GM23248 (cell line): ENCODE data around the gene JMJD7. TPM values are rescaled to one million over a fixed set of nuclear protein-coding genes. Genes with fewer than 3 reads are reported as not detected.
A peak's percentile ranks its signal among the peaks of the same experiment; 100 is the strongest.
"Not testable (repeated sequence)": the region's sequence is repeated elsewhere in the genome, so short reads cannot be mapped to it uniquely, and the experiment has no call there.

ENCODE experiments used
- DNase-seq: peaks from one replicate; pipeline ENCODE4 v3.0.0-alpha.2; 2015
- H2AFZ ChIP-seq: fragments of 200-600 bp; sonication (generic); 2 replicates; pipeline ENCODE4 v1.6.1; 2016; ENCODE audit warnings: antibody characterized with exemption
- H3F3A ChIP-seq: fragments of 200-600 bp; sonication (generic); 2 replicates; pipeline ENCODE4 v1.6.1; 2016; ENCODE audit warnings: mild to moderate bottlenecking, antibody characterized with exemption, mixed run types; ENCODE audit not compliant: insufficient read depth
- H3K27ac ChIP-seq: fragments of 200-600 bp; sonication (generic); 2 replicates; pipeline ENCODE4 v1.5.1; 2016; ENCODE audit warnings: mild to moderate bottlenecking
- H3K27me3 ChIP-seq: fragments of 200-600 bp; sonication (generic); replicated peaks from 2 replicates; pipeline ENCODE4 v1.6.1; 2016; ENCODE audit warnings: mild to moderate bottlenecking; ENCODE audit not compliant: insufficient read depth
- H3K36me3 ChIP-seq: fragments of 200-600 bp; sonication (generic); 2 replicates; pipeline ENCODE4 v1.6.1; 2016; ENCODE audit warnings: low read depth, mild to moderate bottlenecking
- H3K4me1 ChIP-seq: fragments of 200-600 bp; sonication (generic); 2 replicates; pipeline ENCODE4 v1.6.1; 2016; ENCODE audit warnings: mild to moderate bottlenecking; ENCODE audit not compliant: insufficient read depth
- H3K4me2 ChIP-seq: fragments of 200-600 bp; sonication (generic); one replicate; pipeline ENCODE4 v1.6.1; 2016; ENCODE audit warnings: mild to moderate bottlenecking; ENCODE audit not compliant: unreplicated experiment
- H3K4me3 ChIP-seq: fragments of 200-600 bp; sonication (generic); 2 replicates; pipeline ENCODE4 v1.5.1; 2016; ENCODE audit warnings: mild to moderate bottlenecking
- H3K79me2 ChIP-seq: fragments of 200-600 bp; sonication (generic); 2 replicates; pipeline ENCODE4 v1.6.1; 2016; ENCODE audit warnings: mild to moderate bottlenecking; ENCODE audit not compliant: insufficient read depth
- H3K9ac ChIP-seq: fragments of 200-600 bp; sonication (generic); 2 replicates; pipeline ENCODE4 v1.6.1; 2016; ENCODE audit warnings: mild to moderate bottlenecking
- H3K9me2 ChIP-seq: fragments of 200-600 bp; sonication (generic); 2 replicates; pipeline ENCODE4 v1.6.1; 2016; ENCODE audit warnings: mixed run types, mild to moderate bottlenecking, moderate library complexity; ENCODE audit not compliant: insufficient read depth
- H3K9me3 ChIP-seq: fragments of 200-600 bp; sonication (generic); one replicate; pipeline ENCODE4 v1.6.1; 2017; ENCODE audit warnings: low read depth
- H4K20me1 ChIP-seq: fragments of 200-600 bp; sonication (generic); 2 replicates; pipeline ENCODE4 v1.6.0; 2016; ENCODE audit not compliant: insufficient read depth
- EZH2 ChIP-seq: fragments of 200-600 bp; sonication (generic); IDR thresholded peaks from 2 replicates; pipeline ENCODE4 v1.6.1; 2018; ENCODE audit warnings: antibody characterized with exemption, mild to moderate bottlenecking; ENCODE audit not compliant: insufficient read depth, poor library complexity, severe bottlenecking
- EZH2phosphoT487 ChIP-seq: fragments of 200-600 bp; sonication (generic); IDR thresholded peaks from 2 replicates; pipeline ENCODE4 v1.6.1; 2018; ENCODE audit warnings: antibody characterized with exemption, moderate library complexity, mild to moderate bottlenecking, low read depth; ENCODE audit not compliant: insufficient read depth
- WGBS, 2 experiments: methylation state at CpG; one replicate each; pipeline ENCODE4 v1.1.6; 2015 to 2017; ENCODE audit warnings: low lambda C conversion rate in 2 of 2, low coverage in 1 of 2; ENCODE audit errors: missing lambda C conversion rate in 2 of 2; 5-methylcytosine and 5-hydroxymethylcytosine counted together
- in situ Hi-C: fragments of 300-500 bp; cut with MboI; formaldehyde crosslinking; loops from 2 replicates; pipeline ENCODE4 v1.15.0; 2020
- polyA plus RNA-seq: library from polyadenylated mRNA; unstranded; fragments of >200 nt; fragmentation: Nextera tagmentation; extraction: Ambion mirVana; gene quantifications from 2 replicates; pipeline ENCODE4 v1.2.1, GENCODE V29; 2016
- total RNA-seq: library from RNA; depleted of rRNA; stranded (reverse); fragments of >200 nt; shearing (Covaris generic); gene quantifications from 2 replicates; pipeline ENCODE4 v1.2.3, GENCODE V29; 2014

JMJD7 gene
- total and polyA plus RNA-seq, 2 experiments from 2014 or later = 3.5 to 11.7 TPM

DNA sequence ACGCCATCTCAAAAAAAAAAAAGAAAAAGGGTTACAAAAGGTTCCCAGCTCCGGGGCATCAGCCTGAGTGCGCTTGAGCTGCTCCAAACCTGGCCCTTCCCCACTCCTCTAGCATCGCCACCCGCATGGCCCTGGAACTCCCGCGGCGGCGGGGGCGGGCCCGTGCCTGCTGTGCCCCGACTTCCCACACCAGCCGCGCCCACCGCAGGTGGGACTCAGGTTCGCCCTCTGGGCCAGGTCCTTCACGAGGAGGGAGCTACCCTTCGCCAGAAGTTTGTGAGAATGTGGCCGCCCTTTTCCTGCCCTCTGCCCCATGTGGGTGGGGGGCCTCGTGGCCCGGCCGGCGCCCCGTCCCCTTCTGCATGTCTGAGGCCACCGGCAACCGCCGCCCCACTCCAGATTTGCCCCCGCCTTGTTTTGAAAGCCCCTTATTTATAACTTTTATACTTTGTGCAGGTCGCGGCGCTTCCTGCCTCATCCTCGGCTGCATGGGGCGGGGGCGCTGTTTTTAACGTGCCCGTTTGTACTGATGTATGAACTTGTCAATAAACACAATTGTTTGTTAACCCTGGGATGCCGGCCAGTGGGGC is 507 bp upstream of the JMJD7 start:
- WGBS, 2 experiments = 6 to 7% methylated on average over 36 to 37 of the region's 37 CpGs
- H3K4me3 ChIP-seq = peak overlapping the region; percentile 77
- TF ChIP-seq EZH2 (no peak), EZH2phosphoT487 (no peak)
- peak overlapping the region; percentile 71 for H3K9ac ChIP-seq
- no peaks in the 10 kb centered on the region for H3K27me3 ChIP-seq
- H4K20me1 ChIP-seq = no peaks in the 10 kb centered on the region
- no peak overlapping the region for H3K27ac ChIP-seq
- H3K9me3 ChIP-seq = no peaks in the 10 kb centered on the region
- H3F3A ChIP-seq = no peaks in the 10 kb centered on the region
- H2AFZ ChIP-seq = peak overlapping the region; percentile 75
- no peaks in the 10 kb centered on the region for H3K9me2 ChIP-seq
- H3K4me2 ChIP-seq = peak overlapping the region; percentile 88
- H3K79me2 ChIP-seq = no peaks in the 10 kb centered on the region
- in situ Hi-C loops = no loop called here
- DNase-seq = no peak
- no peaks in the 10 kb centered on the region for H3K36me3 ChIP-seq
- H3K4me1 ChIP-seq = no peaks in the 10 kb centered on the region; the same call in 1 of the 2 replicates

DNA sequence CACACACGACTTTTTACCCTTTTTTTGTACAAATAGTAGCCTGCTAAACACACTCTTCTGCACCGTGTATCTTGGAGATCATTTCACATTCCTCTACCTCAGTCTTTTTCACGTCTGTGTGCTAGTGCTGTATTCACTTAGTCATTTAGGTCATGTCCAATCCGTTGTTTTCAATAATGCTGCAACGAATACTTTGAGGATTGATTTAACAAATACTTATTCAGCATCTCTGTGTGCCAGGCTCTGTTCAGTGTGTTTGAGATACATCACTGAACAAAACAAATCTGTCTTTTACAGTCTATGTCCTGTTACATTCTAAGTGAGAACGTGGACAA is 882 bp downstream of the JMJD7 start:
- Histone ChIP-seq H3K27ac (0 out of 2 replicates have a peak overlapping the region, but pooled peaks have one; percentile 30), H3K4me1 (no peaks in the 10 kb centered on the region; the same call in 1 of the 2 replicates), H3K36me3 (no peaks in the 10 kb centered on the region), H3K9ac (peak overlapping the region; percentile 79), H3K9me3 (no peaks in the 10 kb centered on the region), H3K4me3 (peak overlapping the region; percentile 77), H3K27me3 (no peaks in the 10 kb centered on the region), H3K4me2 (peak overlapping the region; percentile 89), H4K20me1 (no peaks in the 10 kb centered on the region), H3K9me2 (no peaks in the 10 kb centered on the region), H3F3A (no peaks in the 10 kb centered on the region), H3K79me2 (no peaks in the 10 kb centered on the region), H2AFZ (peak overlapping the region; percentile 73)
- in situ Hi-C loops = no loop called here
- 10 to 14% methylated on average over 6 of the region's 6 CpGs for WGBS, 2 experiments
- no peak for TF ChIP-seq EZH2
- TF ChIP-seq EZH2phosphoT487 = no peak
- DNase-seq = no peak

DNA sequence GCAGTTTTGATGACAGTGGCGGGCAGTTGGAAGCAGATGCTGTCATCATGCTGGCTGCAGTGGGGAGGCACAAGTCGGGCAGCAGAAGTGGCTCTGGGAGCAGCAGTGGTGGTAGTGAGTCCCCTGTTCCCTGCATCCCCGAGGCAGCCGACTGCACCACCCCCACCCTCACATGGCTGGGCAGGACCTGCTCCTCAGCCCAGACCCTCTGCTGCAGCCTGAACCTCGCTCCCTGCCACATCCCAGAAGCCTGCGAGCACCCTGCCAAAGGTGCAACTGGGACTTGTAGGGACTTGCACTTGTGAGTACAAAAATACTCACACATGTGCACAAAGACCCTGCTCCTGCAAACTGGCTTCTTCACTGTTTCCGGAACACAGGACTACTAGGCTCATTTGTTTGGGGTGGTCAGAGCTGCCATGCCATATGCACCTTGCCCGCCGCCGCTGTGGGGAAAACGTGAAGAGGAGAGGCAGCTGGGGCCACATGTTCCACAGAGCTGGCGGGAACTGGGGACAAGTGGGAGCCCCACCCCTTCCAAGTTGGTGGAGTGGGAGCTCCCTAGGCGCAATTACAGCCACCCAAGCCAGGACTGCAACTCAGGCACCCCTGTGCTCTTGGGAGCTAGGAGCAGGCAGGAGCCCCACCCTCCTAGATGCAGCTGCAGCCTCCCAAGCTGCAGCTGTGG is 2.2 kb downstream of the JMJD7 start:
- in situ Hi-C loops = no loop called here
- no peak for DNase-seq
- H3K4me1 ChIP-seq = no peaks in the 10 kb centered on the region; the same call in 1 of the 2 replicates
- H2AFZ ChIP-seq = no peak overlapping the region
- H3K36me3 ChIP-seq = no peaks in the 10 kb centered on the region
- H4K20me1 ChIP-seq = no peaks in the 10 kb centered on the region
- TF ChIP-seq EZH2phosphoT487 = no peak
- no peak for TF ChIP-seq EZH2
- no peak overlapping the region for H3K9ac ChIP-seq
- H3K79me2 ChIP-seq = no peaks in the 10 kb centered on the region
- WGBS, 2 experiments = 93% methylated on average over 13 of the region's 13 CpGs
- H3K4me3 ChIP-seq = no peak overlapping the region
- H3K9me3 ChIP-seq = no peaks in the 10 kb centered on the region
- H3K9me2 ChIP-seq = no peaks in the 10 kb centered on the region
- H3K4me2 ChIP-seq = no peak overlapping the region
- no peaks in the 10 kb centered on the region for H3K27me3 ChIP-seq
- H3F3A ChIP-seq = no peaks in the 10 kb centered on the region
- H3K27ac ChIP-seq = no peak overlapping the region

DNA sequence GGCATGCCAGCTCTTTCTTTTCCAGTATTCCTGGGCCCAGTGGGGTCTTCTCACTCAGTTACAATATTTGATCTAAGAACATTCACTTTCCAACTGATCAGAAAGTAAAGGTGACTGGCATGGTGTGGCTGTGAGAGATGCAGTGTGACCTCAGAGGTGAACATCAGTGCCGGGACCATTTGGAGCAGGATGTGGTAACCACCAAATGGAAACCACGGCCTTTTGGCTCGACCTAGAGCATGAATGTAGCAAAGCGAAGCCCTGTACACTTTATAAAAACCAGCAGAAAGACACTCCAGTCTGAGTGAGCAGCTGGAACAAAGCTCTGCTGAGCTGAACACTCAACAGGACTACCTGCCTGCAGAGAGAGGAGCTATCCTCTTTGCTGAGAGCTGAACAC is 3.4 kb downstream of the JMJD7 start:
- H3K27ac ChIP-seq, H3F3A ChIP-seq, H3K27me3 ChIP-seq, H3K36me3 ChIP-seq, DNase-seq, H3K9ac ChIP-seq, H3K4me2 ChIP-seq, H3K9me3 ChIP-seq, H3K4me3 ChIP-seq, H3K79me2 ChIP-seq, H4K20me1 ChIP-seq, H3K9me2 ChIP-seq, in situ Hi-C loops, H3K4me1 ChIP-seq, H2AFZ ChIP-seq: not testable (repeated sequence)
- 84% methylated on average over 4 of the region's 4 CpGs for WGBS, 2 experiments
